ENCODE results near the gene SEMA3C. TPM values are rescaled to one million over a fixed set of nuclear protein-coding genes. Genes with fewer than 3 reads are reported as not detected.

The SEMA3C gene
- total and polyA plus RNA-seq, 2 donors (not counting 1 experiment from before 2014, with no cell fraction given): 0.06 TPM; not detected in 1

DNA sequence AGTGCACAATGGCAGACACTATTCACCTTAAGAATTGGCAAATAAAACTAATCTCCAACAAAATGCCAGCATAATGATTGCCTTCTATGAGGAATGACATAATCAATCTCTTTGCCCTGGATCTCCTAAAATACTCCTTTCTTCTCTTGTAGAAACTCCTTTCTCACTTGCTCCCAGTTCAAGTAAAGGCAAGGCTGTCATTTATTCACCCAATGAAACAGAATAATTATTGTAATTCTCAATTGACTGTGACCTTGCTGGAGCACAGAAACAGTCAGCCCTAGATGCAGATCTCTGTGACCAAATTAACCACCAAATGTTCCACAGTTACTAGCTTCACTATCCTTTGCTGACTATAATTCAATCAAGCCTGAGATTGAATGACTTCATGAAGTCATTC lies 99.3 kb downstream of the SEMA3C start:
- no peak overlapping the region for H3K27ac Mint-ChIP-seq
- H3K36me3 ChIP-seq (replicated peaks in 1 of 2; ENCODE audit: control extremely low read depth in 1 of 2, control insufficient read depth in 1 of 2, extremely low read depth in 1 of 2, insufficient read depth in 2 of 2, low read length in 1 of 2): no peaks in the 10 kb centered on the region
- no peak for DNase-seq
- no peak overlapping the region for H2AFZ ChIP-seq (ENCODE audit: insufficient read depth, low read depth, low read length, poor library complexity, severe bottlenecking)
- no peak overlapping the region for H3K4me3 ChIP-seq (ENCODE audit: control extremely low read depth in 1 of 5, extremely low read depth in 1 of 5, insufficient read depth in 1 of 5, low read depth in 2 of 5, low read length in 4 of 5)
- no peaks in the 10 kb centered on the region for H3K27me3 Mint-ChIP-seq
- H3K4me2 ChIP-seq (replicated peaks; ENCODE audit: low read depth, low read length, poor library complexity, severe bottlenecking): no peak overlapping the region
- H3K27me3 ChIP-seq (replicated peaks in 1 of 4; ENCODE audit: control extremely low read depth in 1 of 4, control insufficient read depth in 3 of 4, insufficient read depth in 4 of 4, low read length in 3 of 4): no peaks in the 10 kb centered on the region
- no peaks in the 10 kb centered on the region for H3K9me3 ChIP-seq (ENCODE audit: control extremely low read depth in 1 of 3, control insufficient read depth in 2 of 3, insufficient read depth in 1 of 3, low read length in 2 of 3)
- no peaks in the 10 kb centered on the region for H3K4me1 ChIP-seq (ENCODE audit: control insufficient read depth in 2 of 2, insufficient read depth in 2 of 2, low read length in 2 of 2)
- ChIA-PET POLR2A (no interaction called here), CTCF (no interaction called here)
- H4K20me1 ChIP-seq (ENCODE audit: control insufficient read depth, insufficient read depth, low read length, poor library complexity, severe bottlenecking): no peaks in the 10 kb centered on the region
- peaks cover 2% of the 10 kb centered on the region for H3K9me3 Mint-ChIP-seq (ENCODE audit: insufficient read depth)
- H3K9ac ChIP-seq (ENCODE audit: low read length): no peak overlapping the region
- TF ChIP-seq, protein P1, sequence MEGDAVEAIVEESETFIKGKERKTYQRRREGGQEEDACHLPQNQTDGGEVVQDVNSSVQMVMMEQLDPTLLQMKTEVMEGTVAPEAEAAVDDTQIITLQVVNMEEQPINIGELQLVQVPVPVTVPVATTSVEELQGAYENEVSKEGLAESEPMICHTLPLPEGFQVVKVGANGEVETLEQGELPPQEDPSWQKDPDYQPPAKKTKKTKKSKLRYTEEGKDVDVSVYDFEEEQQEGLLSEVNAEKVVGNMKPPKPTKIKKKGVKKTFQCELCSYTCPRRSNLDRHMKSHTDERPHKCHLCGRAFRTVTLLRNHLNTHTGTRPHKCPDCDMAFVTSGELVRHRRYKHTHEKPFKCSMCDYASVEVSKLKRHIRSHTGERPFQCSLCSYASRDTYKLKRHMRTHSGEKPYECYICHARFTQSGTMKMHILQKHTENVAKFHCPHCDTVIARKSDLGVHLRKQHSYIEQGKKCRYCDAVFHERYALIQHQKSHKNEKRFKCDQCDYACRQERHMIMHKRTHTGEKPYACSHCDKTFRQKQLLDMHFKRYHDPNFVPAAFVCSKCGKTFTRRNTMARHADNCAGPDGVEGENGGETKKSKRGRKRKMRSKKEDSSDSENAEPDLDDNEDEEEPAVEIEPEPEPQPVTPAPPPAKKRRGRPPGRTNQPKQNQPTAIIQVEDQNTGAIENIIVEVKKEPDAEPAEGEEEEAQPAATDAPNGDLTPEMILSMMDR (IDR thresholded peaks at IDR 0.05): no peak
- TF ChIP-seq EZH2 (IDR thresholded peaks at IDR 0.05; ENCODE audit: borderline replicate concordance, insufficient read depth, low read depth, low read length, poor library complexity, severe bottlenecking): no peak
- H3K79me2 ChIP-seq (ENCODE audit: control insufficient read depth, insufficient read depth, low read length): no peaks in the 10 kb centered on the region
- no peak for ATAC-seq (ENCODE audit: low read depth)
- no peak overlapping the region for H3K27ac ChIP-seq (ENCODE audit: low read length in 2 of 2)
- intact Hi-C loops (cut with micrococcal nuclease): loop anchor here (10.0 kb wide), 1 partner anchor 55 kb away; no protein-coding TSS in a partner anchor
- no peaks in the 10 kb centered on the region for H3K4me1 Mint-ChIP-seq
- no peak overlapping the region for H3K4me3 Mint-ChIP-seq

DNA sequence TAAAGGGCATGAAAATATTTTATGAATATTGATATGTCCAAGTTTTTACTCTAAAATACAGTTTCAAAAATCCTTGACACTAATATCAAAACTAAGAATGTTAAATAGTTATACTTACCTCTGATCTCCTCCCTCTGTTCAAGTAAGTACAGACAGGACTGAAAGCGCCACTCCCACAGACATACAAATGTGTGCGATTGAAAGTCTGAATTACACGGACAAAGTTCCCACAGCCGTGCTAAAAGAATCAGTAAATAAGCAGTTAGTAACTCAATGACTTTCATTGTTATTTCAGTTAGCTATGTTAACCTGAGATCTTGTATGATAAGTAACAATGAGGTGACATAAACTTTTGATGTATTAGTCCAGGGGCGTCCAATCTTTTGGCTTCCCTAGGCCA lies 100.7 kb downstream of the SEMA3C start:
- Histone ChIP-seq H3K4me2 (replicated peaks; ENCODE audit: low read depth, low read length, poor library complexity, severe bottlenecking) (no peak overlapping the region), H3K9ac (ENCODE audit: low read length) (no peak overlapping the region), H3K27me3 (replicated peaks in 1 of 4; ENCODE audit: control extremely low read depth in 1 of 4, control insufficient read depth in 3 of 4, insufficient read depth in 4 of 4, low read length in 3 of 4) (no peaks in the 10 kb centered on the region), H3K79me2 (ENCODE audit: control insufficient read depth, insufficient read depth, low read length) (no peaks in the 10 kb centered on the region), H3K27ac (ENCODE audit: low read length in 2 of 2) (no peak overlapping the region), H2AFZ (ENCODE audit: insufficient read depth, low read depth, low read length, poor library complexity, severe bottlenecking) (no peak overlapping the region), H4K20me1 (ENCODE audit: control insufficient read depth, insufficient read depth, low read length, poor library complexity, severe bottlenecking) (no peaks in the 10 kb centered on the region), H3K4me1 (ENCODE audit: control insufficient read depth in 2 of 2, insufficient read depth in 2 of 2, low read length in 2 of 2) (no peaks in the 10 kb centered on the region), H3K36me3 (replicated peaks in 1 of 2; ENCODE audit: control extremely low read depth in 1 of 2, control insufficient read depth in 1 of 2, extremely low read depth in 1 of 2, insufficient read depth in 2 of 2, low read length in 1 of 2) (no peaks in the 10 kb centered on the region), H3K9me3 (ENCODE audit: control extremely low read depth in 1 of 3, control insufficient read depth in 2 of 3, insufficient read depth in 1 of 3, low read length in 2 of 3) (peaks cover 0 to 4% (median 0%) of the 10 kb centered on the region in 3 donors), H3K4me3 (ENCODE audit: control extremely low read depth in 1 of 5, extremely low read depth in 1 of 5, insufficient read depth in 1 of 5, low read depth in 2 of 5, low read length in 4 of 5) (no peak overlapping the region)
- ChIA-PET POLR2A (no interaction called here), CTCF (no interaction called here)
- H3K27ac Mint-ChIP-seq: no peak overlapping the region
- ATAC-seq (ENCODE audit: low read depth) (no peak), DNase-seq (no peak)
- TF ChIP-seq, protein P1 (IDR thresholded peaks at IDR 0.05): no peak
- TF ChIP-seq EZH2 (IDR thresholded peaks at IDR 0.05; ENCODE audit: borderline replicate concordance, insufficient read depth, low read depth, low read length, poor library complexity, severe bottlenecking): no peak
- intact Hi-C loops (cut with micrococcal nuclease): loop anchor here (10.0 kb wide), 1 partner anchor 57 kb away; no protein-coding TSS in a partner anchor
- H3K9me3 Mint-ChIP-seq (ENCODE audit: insufficient read depth): peaks cover 4% of the 10 kb centered on the region
- H3K27me3 Mint-ChIP-seq: no peaks in the 10 kb centered on the region
- H3K4me3 Mint-ChIP-seq: no peak overlapping the region
- no peaks in the 10 kb centered on the region for H3K4me1 Mint-ChIP-seq
- WGBS (ENCODE audit: insufficient coverage): no CpG with 5 or more reads among the region's 5 CpGs

Data from B cell (primary cell).